A549 treated with AZD2906 at 1 μM for 4 hours (cell line): ENCODE results near the gene ATP8A1. TPM values are rescaled to one million over a fixed set of nuclear protein-coding genes. Genes with fewer than 3 reads are reported as not detected.

Source experiments
- total RNA-seq: library from RNA; stranded (reverse); fragments of 200-300 nt; extraction: Qiagen RNA extraction; gene quantifications from 5 replicates; pipeline ENCODE4 v1.2.3, GENCODE V29; 2022

ATP8A1 gene
- 0.01 to 0.12 TPM (median 0.05 TPM) in 5 replicates for total RNA-seq

DNA sequence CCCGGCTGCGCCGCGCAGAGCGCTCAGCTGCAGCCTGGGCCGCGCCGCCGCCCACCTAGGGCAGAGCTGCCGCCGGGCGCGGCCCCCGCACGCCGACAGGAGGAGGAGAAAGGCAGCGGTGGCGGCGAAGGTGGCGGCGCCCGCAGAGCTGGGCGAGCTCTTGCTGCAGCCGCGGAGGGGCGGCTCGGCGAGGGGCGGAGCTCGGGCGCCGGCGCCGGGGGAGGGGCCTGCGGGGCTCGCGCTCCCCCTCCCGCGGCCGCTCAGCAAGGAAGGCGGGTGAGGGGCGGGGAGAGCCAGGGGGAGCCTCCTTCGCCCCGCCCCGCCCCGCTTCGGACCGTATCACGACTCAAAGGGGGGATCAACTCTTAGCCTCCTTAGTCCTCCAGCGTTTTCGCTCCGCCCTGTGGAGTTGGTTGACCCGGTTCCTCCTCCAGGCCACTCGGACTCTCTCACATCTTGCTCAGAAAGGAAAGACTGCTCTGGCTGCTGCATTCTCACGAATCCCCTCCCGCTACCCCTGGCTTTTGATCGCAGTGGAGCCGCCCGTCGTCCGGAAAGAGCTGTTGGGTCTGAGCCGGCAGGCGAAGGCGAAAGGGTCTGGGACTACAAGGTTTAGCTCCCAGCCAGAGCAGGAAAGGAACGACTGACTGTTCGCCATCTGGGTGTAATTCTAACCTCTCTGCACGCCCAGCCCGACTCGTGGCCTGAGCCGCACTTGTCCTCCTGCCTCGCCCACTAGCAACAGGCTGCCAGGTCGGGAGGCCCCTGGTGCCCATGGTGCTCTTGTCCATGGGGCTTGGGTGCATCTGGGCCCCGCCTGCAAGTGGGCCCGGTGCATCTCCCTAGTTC lies at the start of gene ATP8A1:
Gene ATP8A1, minus strand, starts transcription at position 162 of the 849 bp plus-strand sequence. CDS start 232 bp downstream, outside the sequence.

DNA sequence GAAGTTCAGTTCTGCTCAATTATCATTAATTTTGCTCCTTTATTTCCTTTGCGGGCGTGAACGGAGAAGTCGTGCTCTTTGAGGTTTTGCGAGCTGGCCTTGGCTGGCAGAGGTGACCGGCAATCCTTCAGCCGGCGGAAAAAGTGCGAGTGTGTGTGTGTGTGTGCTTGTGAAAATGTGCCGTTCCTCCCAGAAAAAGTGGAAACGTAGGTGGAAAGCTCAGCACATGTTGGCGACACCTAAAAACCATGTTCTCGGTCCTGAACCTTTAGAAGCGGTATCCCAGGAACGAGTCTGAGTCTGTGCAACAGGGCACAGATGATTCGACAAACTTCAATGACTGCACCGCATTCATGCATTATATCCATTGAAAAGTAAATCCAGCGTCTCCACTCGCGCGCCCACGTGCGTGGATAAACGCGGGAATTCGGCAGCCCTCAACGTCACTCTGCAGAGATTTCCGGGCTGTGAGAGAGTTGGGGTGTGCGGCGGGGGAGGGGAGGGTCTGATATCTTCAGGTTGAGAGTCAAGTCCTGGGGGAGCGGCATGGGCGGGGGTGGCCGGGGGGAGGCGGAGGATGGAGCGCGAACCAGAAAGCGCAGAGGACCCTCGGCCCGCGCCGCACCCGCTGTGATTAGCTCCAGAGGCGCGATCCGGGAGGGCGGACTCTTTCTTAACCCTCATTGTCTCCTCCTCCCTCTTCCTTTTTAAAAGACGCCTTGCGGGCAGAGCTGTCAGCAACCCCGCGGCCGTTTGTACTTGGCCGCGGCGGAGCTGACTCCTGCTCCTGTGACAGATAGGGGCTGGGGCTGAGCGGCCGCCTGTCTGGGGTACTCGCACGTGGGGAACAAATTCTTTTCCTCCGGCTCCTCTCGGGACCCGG lies 259.9 kb downstream of the ATP8A1 start, which contains the start of gene SHISA3:
Gene SHISA3, plus strand, starts transcription at position 737 of the 883 bp plus-strand sequence. CDS start 569 bp downstream, outside the sequence.

Other genes starting within 250 kb of the ATP8A1 start
- gene GRXCR1, start 235.6 kb upstream of the ATP8A1 start, total RNA-seq: not detected in 5 replicates